GM12891 (cell line): ENCODE results near the gene IGF2R.

ENCODE experiments used
- POLR2A ChIP-seq: IDR thresholded peaks from 2 replicates; pipeline ENCODE4 v1.6.1; 2011; ENCODE audit warnings: low read depth, low read length, control low read depth
- POLR2AphosphoS5 ChIP-seq: IDR thresholded peaks from 2 replicates; pipeline ENCODE4 v1.6.1; 2011; ENCODE audit warnings: low read depth, low read length, control low read depth

GRCh38 chr6:159966339-159966738, 2.5 kb upstream of the IGF2R start:
- TF ChIP-seq POLR2A (no peak), POLR2AphosphoS5 (no peak)
